HepG2 (cell line): Measurements from ENCODE around the gene FURIN. TPM values are rescaled to one million over a fixed set of nuclear protein-coding genes. Genes with fewer than 3 reads are reported as not detected.

Source experiments
- ASH2L ChIP-seq: fragments of 300-600, 200-600 bp; sonication (generic); IDR thresholded peaks from 2 replicates; pipeline ENCODE4 v1.7.0; 2017; ENCODE audit warnings: low read depth, mild to moderate bottlenecking, moderate library complexity, mixed read lengths, low read length; ENCODE audit not compliant: insufficient read length
- CCDC6 ChIP-seq: sonication (generic); formaldehyde crosslinking; IDR thresholded peaks from 2 replicates; pipeline ENCODE4 v1.8.1; 2022; ENCODE audit warnings: mild to moderate bottlenecking, missing genetic modification reagents, moderate library complexity
- FOXJ3 ChIP-seq: sonication (generic); formaldehyde crosslinking; IDR thresholded peaks from 2 replicates; pipeline ENCODE4 v1.4.0; 2020; ENCODE audit warnings: missing genetic modification reagents, mild to moderate bottlenecking, borderline replicate concordance
- FOXO1 ChIP-seq: sonication (generic); formaldehyde crosslinking; IDR thresholded peaks from 2 replicates; pipeline ENCODE4 v1.4.0; 2020; ENCODE audit warnings: missing genetic modification reagents
- HDAC1 ChIP-seq: sonication (generic); formaldehyde crosslinking; IDR thresholded peaks from 2 replicates; pipeline ENCODE4 v1.5.1; 2020; ENCODE audit warnings: mild to moderate bottlenecking, missing genetic modification reagents
- HHEX ChIP-seq: IDR thresholded peaks from 2 replicates; pipeline ENCODE4 v1.6.1; 2016; ENCODE audit warnings: control low read depth
- MED8 ChIP-seq: sonication (generic); formaldehyde crosslinking; IDR thresholded peaks from 2 replicates; pipeline ENCODE4 v1.8.1; 2023; ENCODE audit warnings: mild to moderate bottlenecking, missing genetic modification reagents; ENCODE audit not compliant: insufficient replicate concordance
- MIER3 ChIP-seq: IDR thresholded peaks from 2 replicates; pipeline ENCODE4 v1.6.1; 2016; ENCODE audit warnings: missing compliant biosample characterization, borderline replicate concordance
- NRL ChIP-seq: sonication (generic); formaldehyde crosslinking; IDR thresholded peaks from 2 replicates; pipeline ENCODE4 v1.5.0; 2020; ENCODE audit warnings: missing genetic modification reagents, mild to moderate bottlenecking, moderate library complexity, borderline replicate concordance
- SMARCC2 ChIP-seq: fragments of 450-650 bp; IDR thresholded peaks from 2 replicates; pipeline ENCODE4 v1.6.1; 2017; ENCODE audit warnings: antibody characterized with exemption, mild to moderate bottlenecking
- SOX5 ChIP-seq: IDR thresholded peaks from 2 replicates; pipeline ENCODE4 v1.6.1; 2016; ENCODE audit warnings: borderline replicate concordance
- SRSF9 ChIP-seq: fragments of 200-400 bp; formaldehyde crosslinking; IDR thresholded peaks from 2 replicates; pipeline ENCODE4 v1.6.1; 2018; ENCODE audit warnings: borderline replicate concordance, mild to moderate bottlenecking, low read depth, low read length; ENCODE audit not compliant: insufficient read depth, poor library complexity, severe bottlenecking
- ZBTB20 ChIP-seq: sonication (generic); formaldehyde crosslinking; IDR thresholded peaks from 2 replicates; pipeline ENCODE4 v1.8.1; 2023; ENCODE audit warnings: missing genetic modification reagents, low read depth, mild to moderate bottlenecking, borderline replicate concordance
- ZBTB7B ChIP-seq: sonication (generic); formaldehyde crosslinking; IDR thresholded peaks from 2 replicates; pipeline ENCODE4 v1.4.0; 2020; ENCODE audit warnings: missing genetic modification reagents
- ZFP36 ChIP-seq: fragments of 150-350 bp; IDR thresholded peaks from 2 replicates; pipeline ENCODE4 v1.6.1; 2018; ENCODE audit warnings: borderline replicate concordance, low read length, low read depth; ENCODE audit not compliant: partially characterized antibody
- ZFP37 ChIP-seq: sonication (generic); formaldehyde crosslinking; IDR thresholded peaks from 2 replicates; pipeline ENCODE4 v1.4.0; 2020; ENCODE audit warnings: missing genetic modification reagents, borderline replicate concordance
- ZKSCAN5 ChIP-seq: sonication (generic); formaldehyde crosslinking; IDR thresholded peaks from 2 replicates; pipeline ENCODE4 v1.5.1; 2020; ENCODE audit warnings: mild to moderate bottlenecking, missing genetic modification reagents
- ZMYM2 ChIP-seq: sonication (generic); formaldehyde crosslinking; IDR thresholded peaks from 2 replicates; pipeline ENCODE4 v1.8.0; 2022; ENCODE audit warnings: mild to moderate bottlenecking, missing genetic modification reagents
- ZNF136 ChIP-seq: sonication (generic); formaldehyde crosslinking; IDR thresholded peaks from 2 replicates; pipeline ENCODE4 v1.8.1; 2022; ENCODE audit warnings: low read depth, mild to moderate bottlenecking, moderate library complexity, missing genetic modification reagents
- ZNF143 ChIP-seq: sonication (generic); formaldehyde crosslinking; IDR thresholded peaks from 2 replicates; pipeline ENCODE4 v1.4.0; 2020; ENCODE audit warnings: missing genetic modification reagents
- ZNF160 ChIP-seq: sonication (generic); formaldehyde crosslinking; IDR thresholded peaks from 2 replicates; pipeline ENCODE4 v1.8.0; 2022; ENCODE audit warnings: mild to moderate bottlenecking, inconsistent platforms, missing genetic modification reagents
- ZNF17 ChIP-seq: sonication (generic); formaldehyde crosslinking; IDR thresholded peaks from 2 replicates; pipeline ENCODE4 v1.5.0; 2020; ENCODE audit warnings: mild to moderate bottlenecking, missing genetic modification reagents
- ZNF552 ChIP-seq: sonication (generic); formaldehyde crosslinking; IDR thresholded peaks from 2 replicates; pipeline ENCODE4 v1.9.0; 2022; ENCODE audit warnings: missing genetic modification reagents, mild to moderate bottlenecking, borderline replicate concordance
- polyA plus RNA-seq, 8 experiments: library from polyadenylated mRNA; depleted of rRNA in 3 of 8; stranded (reverse) in 7 of 8; unstranded in 1 of 8; fragments of >200 nt; fragmentation: Illumina TruSeq in 4 of 8; extraction: Trizol in 4 of 8; gene quantifications; 2 replicates each; pipeline versions ENCODE4 v1.2.1 to v1.2.3, GENCODE V29; 2011 to 2016; ENCODE audit warnings: low read depth in 4 of 8, missing spikeins in 1 of 8, mixed read lengths in 1 of 8; ENCODE audit not compliant: insufficient read depth in 1 of 8
- total RNA-seq, 5 experiments: library from RNA; depleted of rRNA; stranded (reverse); fragments of >200 nt; fragmentation: Illumina TruSeq; extraction: Trizol; gene quantifications; 2 replicates each; pipeline ENCODE4 v1.2.3, GENCODE V29; 2016; ENCODE audit warnings: low read depth in 1 of 5
- TF ChIP-seq, protein P1 (sequence below): sonication (generic); formaldehyde crosslinking; IDR thresholded peaks from 2 replicates; pipeline ENCODE4 v1.4.0; 2020; ENCODE audit warnings: mild to moderate bottlenecking, missing genetic modification reagents, borderline replicate concordance
- TF ChIP-seq, protein P2 (sequence below): IDR thresholded peaks from 2 replicates; pipeline ENCODE4 v1.6.1; 2016; ENCODE audit warnings: low read depth

The FURIN gene
- total and polyA plus RNA-seq, 2 of the 13 experiments (the other 11 are each of a cell fraction or from before 2014, with no cell fraction given), result 15.2 to 17.4 TPM

DNA sequence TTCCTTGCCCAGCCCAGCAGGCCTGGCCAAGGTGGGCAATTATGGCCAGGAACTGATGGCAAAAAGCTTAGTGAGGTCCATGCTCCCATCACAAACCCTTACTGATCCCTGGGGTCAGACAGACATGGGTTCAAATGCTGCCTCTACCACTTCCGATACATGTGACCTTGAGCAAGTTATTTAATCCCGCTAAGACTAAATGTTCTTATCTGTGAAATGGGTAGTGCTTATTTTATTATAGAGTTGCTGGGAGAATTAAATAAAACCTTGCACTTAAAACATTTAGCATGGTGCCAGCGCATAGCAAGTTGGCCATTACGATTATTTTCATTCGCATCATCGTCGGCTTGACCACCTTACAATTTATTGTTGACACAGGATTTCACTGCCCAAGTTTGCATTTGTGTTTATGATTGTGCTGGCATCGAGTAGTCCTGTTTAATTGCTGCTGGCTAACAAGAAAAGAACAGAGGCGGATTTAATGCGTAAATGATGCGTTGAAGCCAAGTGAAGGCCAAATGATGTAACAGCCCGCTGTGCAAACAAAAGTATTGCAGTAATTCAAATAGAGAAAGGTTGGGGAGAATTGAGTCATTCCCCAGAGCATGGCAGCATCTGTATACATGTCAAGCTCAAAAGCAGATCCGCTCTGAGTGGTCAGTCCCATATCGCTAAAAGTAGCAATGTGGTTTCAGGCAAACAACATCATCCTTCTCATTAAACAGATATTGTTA, 7.3 kb upstream of the FURIN start (continued):
- peak; percentile 59; the same call in 1 of the 2 replicates for TF ChIP-seq FOXJ3 (CRISPR knock-in tag)
- TF ChIP-seq ZFP36, result peak; percentile 50
- peak; percentile 77 for TF ChIP-seq FOXO1
- peak; percentile 51; the same call in 1 of the 2 replicates for TF ChIP-seq HDAC1 (CRISPR knock-in tag)
- TF ChIP-seq MIER3 (CRISPR knock-in tag), result peak; percentile 78; the same call in 1 of the 2 replicates
- TF ChIP-seq NRL (CRISPR knock-in tag), result no peak
- TF ChIP-seq HHEX (CRISPR knock-in tag), result peak; percentile 83
- no peak for TF ChIP-seq SMARCC2
- no peak for TF ChIP-seq ZNF136
- no peak for TF ChIP-seq ZNF17
- no peak for TF ChIP-seq ZNF552 (CRISPR knock-in tag)
- TF ChIP-seq ZMYM2 (CRISPR knock-in tag), result no peak
- no peak for TF ChIP-seq ZNF143 (CRISPR knock-in tag)
- TF ChIP-seq SOX5 (CRISPR knock-in tag), result peak; percentile 85
- TF ChIP-seq ZFP37 (CRISPR knock-in tag), result no peak
- TF ChIP-seq ZNF160 (CRISPR knock-in tag), result 0 out of 2 replicates have a peak, but pooled peaks have one; percentile 27
- peak; percentile 71; the same call in 1 of the 2 replicates for TF ChIP-seq ZBTB7B
- no peak for TF ChIP-seq ZBTB20
- TF ChIP-seq CCDC6, result peak; percentile 76; the same call in 1 of the 2 replicates
- TF ChIP-seq, protein P1, sequence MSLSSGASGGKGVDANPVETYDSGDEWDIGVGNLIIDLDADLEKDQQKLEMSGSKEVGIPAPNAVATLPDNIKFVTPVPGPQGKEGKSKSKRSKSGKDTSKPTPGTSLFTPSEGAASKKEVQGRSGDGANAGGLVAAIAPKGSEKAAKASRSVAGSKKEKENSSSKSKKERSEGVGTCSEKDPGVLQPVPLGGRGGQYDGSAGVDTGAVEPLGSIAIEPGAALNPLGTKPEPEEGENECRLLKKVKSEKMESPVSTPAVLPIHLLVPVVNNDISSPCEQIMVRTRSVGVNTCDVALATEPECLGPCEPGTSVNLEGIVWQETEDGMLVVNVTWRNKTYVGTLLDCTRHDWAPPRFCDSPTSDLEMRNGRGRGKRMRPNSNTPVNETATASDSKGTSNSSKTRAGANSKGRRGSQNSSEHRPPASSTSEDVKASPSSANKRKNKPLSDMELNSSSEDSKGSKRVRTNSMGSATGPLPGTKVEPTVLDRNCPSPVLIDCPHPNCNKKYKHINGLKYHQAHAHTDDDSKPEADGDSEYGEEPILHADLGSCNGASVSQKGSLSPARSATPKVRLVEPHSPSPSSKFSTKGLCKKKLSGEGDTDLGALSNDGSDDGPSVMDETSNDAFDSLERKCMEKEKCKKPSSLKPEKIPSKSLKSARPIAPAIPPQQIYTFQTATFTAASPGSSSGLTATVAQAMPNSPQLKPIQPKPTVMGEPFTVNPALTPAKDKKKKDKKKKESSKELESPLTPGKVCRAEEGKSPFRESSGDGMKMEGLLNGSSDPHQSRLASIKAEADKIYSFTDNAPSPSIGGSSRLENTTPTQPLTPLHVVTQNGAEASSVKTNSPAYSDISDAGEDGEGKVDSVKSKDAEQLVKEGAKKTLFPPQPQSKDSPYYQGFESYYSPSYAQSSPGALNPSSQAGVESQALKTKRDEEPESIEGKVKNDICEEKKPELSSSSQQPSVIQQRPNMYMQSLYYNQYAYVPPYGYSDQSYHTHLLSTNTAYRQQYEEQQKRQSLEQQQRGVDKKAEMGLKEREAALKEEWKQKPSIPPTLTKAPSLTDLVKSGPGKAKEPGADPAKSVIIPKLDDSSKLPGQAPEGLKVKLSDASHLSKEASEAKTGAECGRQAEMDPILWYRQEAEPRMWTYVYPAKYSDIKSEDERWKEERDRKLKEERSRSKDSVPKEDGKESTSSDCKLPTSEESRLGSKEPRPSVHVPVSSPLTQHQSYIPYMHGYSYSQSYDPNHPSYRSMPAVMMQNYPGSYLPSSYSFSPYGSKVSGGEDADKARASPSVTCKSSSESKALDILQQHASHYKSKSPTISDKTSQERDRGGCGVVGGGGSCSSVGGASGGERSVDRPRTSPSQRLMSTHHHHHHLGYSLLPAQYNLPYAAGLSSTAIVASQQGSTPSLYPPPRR (CRISPR knock-in tag), result peak; percentile 86
- no peak for TF ChIP-seq ASH2L
- no peak for TF ChIP-seq SRSF9
- TF ChIP-seq, protein P2, sequence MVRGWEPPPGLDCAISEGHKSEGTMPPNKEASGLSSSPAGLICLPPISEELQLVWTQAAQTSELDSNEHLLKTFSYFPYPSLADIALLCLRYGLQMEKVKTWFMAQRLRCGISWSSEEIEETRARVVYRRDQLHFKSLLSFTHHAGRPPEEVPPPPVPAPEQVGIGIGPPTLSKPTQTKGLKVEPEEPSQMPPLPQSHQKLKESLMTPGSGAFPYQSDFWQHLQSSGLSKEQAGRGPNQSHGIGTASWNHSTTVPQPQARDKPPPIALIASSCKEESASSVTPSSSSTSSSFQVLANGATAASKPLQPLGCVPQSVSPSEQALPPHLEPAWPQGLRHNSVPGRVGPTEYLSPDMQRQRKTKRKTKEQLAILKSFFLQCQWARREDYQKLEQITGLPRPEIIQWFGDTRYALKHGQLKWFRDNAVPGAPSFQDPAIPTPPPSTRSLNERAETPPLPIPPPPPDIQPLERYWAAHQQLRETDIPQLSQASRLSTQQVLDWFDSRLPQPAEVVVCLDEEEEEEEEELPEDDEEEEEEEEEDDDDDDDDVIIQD (CRISPR knock-in tag), result 0 out of 2 replicates have a peak, but pooled peaks have one; percentile 21
- TF ChIP-seq ZKSCAN5 (CRISPR knock-in tag), result no peak
- peak; percentile 39 for TF ChIP-seq MED8 (CRISPR knock-in tag)
